ENCODE results near the gene SETD4. TPM values are rescaled to one million over a fixed set of nuclear protein-coding genes. Genes with fewer than 3 reads are reported as not detected.
A peak's percentile ranks its signal among the peaks of the same experiment; 100 is the strongest.

SETD4 gene
- total and polyA plus RNA-seq, 2 of the 8 experiments (the other 6 are each of a cell fraction or from before 2014, with no cell fraction given), result 20.1 to 46.6 TPM

DNA sequence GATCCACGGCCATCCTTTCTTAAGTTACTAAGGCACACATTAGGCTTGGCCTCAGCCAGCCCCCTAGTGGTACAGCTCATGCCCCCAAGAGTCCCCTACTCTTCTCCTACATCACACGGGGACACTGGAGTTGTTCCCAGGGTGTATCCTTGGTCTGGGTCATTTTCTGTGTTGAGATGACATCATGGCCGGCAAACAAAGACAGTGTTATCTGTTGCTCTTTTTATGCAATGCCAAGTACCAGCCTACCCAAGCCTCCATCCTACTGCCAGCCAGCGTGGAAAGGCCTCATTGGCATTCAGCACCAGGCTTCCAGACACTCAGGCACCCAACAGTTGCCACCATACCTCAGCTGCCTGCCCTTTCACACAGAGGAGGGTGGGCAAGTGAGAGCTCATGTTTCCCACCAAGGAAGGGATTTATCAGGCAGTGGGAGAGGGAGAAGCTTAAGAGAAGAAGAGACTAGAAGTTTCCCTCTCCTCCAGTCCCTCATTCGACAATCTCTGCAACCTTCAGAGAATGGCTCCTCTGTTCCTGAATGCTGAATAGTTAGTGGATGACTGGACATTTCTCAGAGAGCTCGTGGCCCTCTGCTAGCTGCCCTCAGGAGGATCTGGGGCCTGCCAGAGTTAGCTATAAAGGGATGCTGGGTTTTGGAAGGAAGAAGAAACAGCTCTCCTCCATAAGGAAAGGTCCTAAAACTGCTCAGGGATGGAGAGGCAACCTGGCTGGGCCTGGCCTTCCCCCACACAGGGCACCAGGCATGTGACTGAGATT, 27.2 kb upstream of the SETD4 start:
- H4K8ac ChIP-seq (ENCODE audit: extremely low read depth, insufficient read depth, low read length), result no peak overlapping the region
- H3K18ac ChIP-seq (ENCODE audit: extremely low read depth, low read length), result 0 out of 2 replicates have a peak overlapping the region, but pooled peaks have one; percentile 19
- H3K27ac ChIP-seq (ENCODE audit: low read depth, low read length), result no peak overlapping the region
- WGBS, 2 experiments (ENCODE audit: extremely low coverage in 1 of 2, insufficient coverage in 1 of 2, insufficient read length in 1 of 2, insufficient replicate concordance in 2 of 2, low coverage in 1 of 2, low lambda C conversion rate in 2 of 2, missing lambda C conversion rate in 1 of 2), result 83% methylated on average over 6 of the region's 6 CpGs; no CpG with 5 or more reads in 1 of the 2 experiments
- no peak for DNase-seq (ENCODE audit: low read depth in 1 of 2, low spot score in 2 of 2)
- H3K56ac ChIP-seq (replicated peaks; ENCODE audit: insufficient read length, low read depth, low read length), result no peak overlapping the region
- no peak overlapping the region for H3K14ac ChIP-seq (ENCODE audit: insufficient read length)
- peak; percentile 57 for FAIRE-seq
- H2BK20ac ChIP-seq (ENCODE audit: low read length), result no peak overlapping the region
- H3K36me3 ChIP-seq (ENCODE audit: control insufficient read depth in 2 of 4, insufficient read depth in 4 of 4, low read length in 3 of 4), result no peaks in the 10 kb centered on the region
- no peaks in the 10 kb centered on the region for H3K79me2 ChIP-seq (ENCODE audit: control insufficient read depth in 1 of 2, insufficient read depth in 2 of 2, low read length in 2 of 2)
- H2BK120ac ChIP-seq (replicated peaks; ENCODE audit: low read depth, low read length), result peak overlapping the region; percentile 51
- TF ChIP-seq, protein P1, sequence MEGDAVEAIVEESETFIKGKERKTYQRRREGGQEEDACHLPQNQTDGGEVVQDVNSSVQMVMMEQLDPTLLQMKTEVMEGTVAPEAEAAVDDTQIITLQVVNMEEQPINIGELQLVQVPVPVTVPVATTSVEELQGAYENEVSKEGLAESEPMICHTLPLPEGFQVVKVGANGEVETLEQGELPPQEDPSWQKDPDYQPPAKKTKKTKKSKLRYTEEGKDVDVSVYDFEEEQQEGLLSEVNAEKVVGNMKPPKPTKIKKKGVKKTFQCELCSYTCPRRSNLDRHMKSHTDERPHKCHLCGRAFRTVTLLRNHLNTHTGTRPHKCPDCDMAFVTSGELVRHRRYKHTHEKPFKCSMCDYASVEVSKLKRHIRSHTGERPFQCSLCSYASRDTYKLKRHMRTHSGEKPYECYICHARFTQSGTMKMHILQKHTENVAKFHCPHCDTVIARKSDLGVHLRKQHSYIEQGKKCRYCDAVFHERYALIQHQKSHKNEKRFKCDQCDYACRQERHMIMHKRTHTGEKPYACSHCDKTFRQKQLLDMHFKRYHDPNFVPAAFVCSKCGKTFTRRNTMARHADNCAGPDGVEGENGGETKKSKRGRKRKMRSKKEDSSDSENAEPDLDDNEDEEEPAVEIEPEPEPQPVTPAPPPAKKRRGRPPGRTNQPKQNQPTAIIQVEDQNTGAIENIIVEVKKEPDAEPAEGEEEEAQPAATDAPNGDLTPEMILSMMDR (IDR thresholded peaks at IDR 0.05; ENCODE audit: control extremely low read depth in 1 of 3, insufficient read depth in 1 of 3, low read depth in 1 of 3, low read length in 3 of 3), result peak; percentile 47 to 63 (median 61)
- TF ChIP-seq RAD21 (IDR thresholded peaks at IDR 0.05 in 1 of 2, conservative IDR thresholded peaks at IDR 0.05 in 1 of 2; ENCODE audit: low read depth in 2 of 2, low read length in 2 of 2) (peak in 1 of 2 experiments; percentile 46; a peak in 1 of 4 replicates), CHD2 (IDR thresholded peaks at IDR 0.05; ENCODE audit: low read length) (no peak)
- H2AFZ ChIP-seq (ENCODE audit: low read length), result no peak overlapping the region; the same call in 1 of the 2 replicates
- H2BK12ac ChIP-seq (ENCODE audit: low read depth, low read length), result peak overlapping the region; percentile 45; the same call in 1 of the 2 replicates
- ChIA-PET POLR2A (ENCODE audit: partially characterized antibody) (interaction anchor here (0.7 to 2.3 kb wide), 8 partner anchors 9 to 232 kb away, joined by 3 to 6 read pairs (median 3); partner anchors contain the start of genes MORC3 and SETD4), CTCF (ENCODE audit: partially characterized antibody) (interaction anchor here (0.6 to 8.3 kb wide), 19 partner anchors 9 to 1062 kb away, joined by 3 to 48 read pairs (median 5); partner anchors contain the start of gene CBR1)
- no peak overlapping the region for H4K5ac ChIP-seq (ENCODE audit: insufficient read length, low read depth, low read length)
- H3K4me2 ChIP-seq (ENCODE audit: insufficient read depth in 1 of 2, low read depth in 2 of 2, low read length in 2 of 2), result no peak overlapping the region
- no peak overlapping the region for H3K4ac ChIP-seq (replicated peaks; ENCODE audit: insufficient read length, low read depth, low read length)
- no peak overlapping the region for H2BK15ac ChIP-seq (ENCODE audit: low read length)
- H2AK5ac ChIP-seq (ENCODE audit: low read depth, low read length), result 0 out of 2 replicates have a peak overlapping the region, but pooled peaks have one; percentile 5
- H3K4me3 ChIP-seq (ENCODE audit: extremely low read depth in 1 of 4, insufficient read depth in 2 of 4, low read depth in 3 of 4, low read length in 4 of 4), result no peak overlapping the region
- no peak overlapping the region for H3K9ac ChIP-seq (replicated peaks in 1 of 4; ENCODE audit: extremely low read depth in 1 of 4, low read depth in 3 of 4, low read length in 3 of 4)
- H3K9me3 ChIP-seq (ENCODE audit: insufficient read depth in 2 of 2, low read depth in 1 of 2, low read length in 1 of 2), result peaks cover 0 to under 1% of the 10 kb centered on the region in 2 experiments; a peak in 1 of 4 replicates
- H3K27me3 ChIP-seq (replicated peaks in 1 of 4; ENCODE audit: control insufficient read depth in 3 of 4, extremely low read depth in 1 of 4, insufficient read depth in 3 of 4, low read length in 3 of 4), result no peaks in the 10 kb centered on the region
- H3K4me1 ChIP-seq (replicated peaks in 1 of 4; ENCODE audit: control insufficient read depth in 3 of 4, insufficient read depth in 4 of 4, low read length in 3 of 4), result no peaks in the 10 kb centered on the region; a peak in 1 of 7 replicates
- no peak overlapping the region for H3K23ac ChIP-seq (ENCODE audit: insufficient read length)
- no peak overlapping the region for H2BK5ac ChIP-seq (ENCODE audit: low read depth, low read length)
- H4K20me1 ChIP-seq (replicated peaks in 1 of 2; ENCODE audit: control insufficient read depth in 1 of 2, insufficient read depth in 2 of 2, low read length in 2 of 2), result no peaks in the 10 kb centered on the region
- no peaks in the 10 kb centered on the region for H3K23me2 ChIP-seq (ENCODE audit: low read depth, low read length)
- no peaks in the 10 kb centered on the region for H3K79me1 ChIP-seq (ENCODE audit: low read depth, low read length)
- H4K91ac ChIP-seq (replicated peaks; ENCODE audit: insufficient read length, low read length), result peak overlapping the region; percentile 11
